ENCODE data around the gene BRAT1. TPM values are rescaled to one million over a fixed set of nuclear protein-coding genes. Genes with fewer than 3 reads are reported as not detected.

The BRAT1 gene
- total RNA-seq, 1 experiment from 2014 or later = 50.0 TPM

DNA sequence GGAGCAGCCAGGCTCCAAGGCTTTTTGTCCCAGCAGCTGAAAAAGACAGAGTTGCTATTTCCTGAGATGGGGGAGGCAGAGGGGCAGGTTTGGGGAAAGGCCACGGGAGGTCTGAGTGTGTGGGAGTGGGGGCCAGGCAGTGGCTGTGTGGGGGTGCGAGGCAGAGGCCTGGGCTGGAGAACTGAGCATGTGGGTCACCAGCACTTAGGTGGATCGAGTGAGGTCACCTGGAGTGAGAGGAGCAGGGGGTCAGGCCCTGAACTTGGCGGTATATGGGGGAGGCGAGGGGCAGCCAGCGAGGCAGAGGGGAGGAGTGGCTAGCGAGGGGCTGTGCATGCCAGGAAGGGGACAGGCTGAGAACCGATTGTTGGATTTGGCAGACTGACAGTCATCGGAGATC, 31.8 kb upstream of the BRAT1 start:
- Mint-ChIP-seq H3K36me3 (0 out of 2 replicates have a peak, but pooled peaks cover 3% of the 10 kb centered on the region), H3K4me3 (no peak overlapping the region), H3K4me1 (peaks cover 16% of the 10 kb centered on the region), H3K9me3 (no peaks in the 10 kb centered on the region), H3K27me3 (ENCODE audit: low read depth) (no peaks in the 10 kb centered on the region), H3K27ac (peak overlapping the region; percentile 53; the same call in 1 of the 2 replicates)
- CTCF ChIA-PET = interaction anchor here (1.0 to 2.4 kb wide), 3 partner anchors 8 to 136 kb away, joined by 3 to 11 read pairs (median 4); no protein-coding TSS in a partner anchor
- POLR2A ChIA-PET = no interaction called here
- TF ChIP-seq, protein P1, sequence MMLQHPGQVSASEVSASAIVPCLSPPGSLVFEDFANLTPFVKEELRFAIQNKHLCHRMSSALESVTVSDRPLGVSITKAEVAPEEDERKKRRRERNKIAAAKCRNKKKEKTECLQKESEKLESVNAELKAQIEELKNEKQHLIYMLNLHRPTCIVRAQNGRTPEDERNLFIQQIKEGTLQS (CRISPR knock-in tag; conservative IDR thresholded peaks at IDR 0.05) = no peak
- TF ChIP-seq GABPB1 (CRISPR knock-in tag; IDR thresholded peaks at IDR 0.05) (no peak), ELF4 (CRISPR knock-in tag; IDR thresholded peaks at IDR 0.05; ENCODE audit: low read depth) (no peak), CBFB (CRISPR knock-in tag; IDR thresholded peaks at IDR 0.05; ENCODE audit: low read depth) (no peak), SMAD3 (CRISPR knock-in tag; IDR thresholded peaks at IDR 0.05; ENCODE audit: borderline replicate concordance) (no peak), TEAD4 (CRISPR knock-in tag; IDR thresholded peaks at IDR 0.05) (no peak), NFYB (CRISPR knock-in tag; conservative IDR thresholded peaks at IDR 0.05; ENCODE audit: low read depth) (no peak), GRHL2 (CRISPR knock-in tag; IDR thresholded peaks at IDR 0.05; ENCODE audit: insufficient replicate concordance, severe bottlenecking) (no peak), TCF7 (CRISPR knock-in tag; IDR thresholded peaks at IDR 0.05; ENCODE audit: low read depth) (no peak), CREM (CRISPR knock-in tag; IDR thresholded peaks at IDR 0.05) (no peak), SOX15 (CRISPR knock-in tag; IDR thresholded peaks at IDR 0.05) (no peak), OVOL2 (CRISPR knock-in tag; IDR thresholded peaks at IDR 0.05; ENCODE audit: borderline replicate concordance) (no peak)
- TF ChIP-seq, protein P2, sequence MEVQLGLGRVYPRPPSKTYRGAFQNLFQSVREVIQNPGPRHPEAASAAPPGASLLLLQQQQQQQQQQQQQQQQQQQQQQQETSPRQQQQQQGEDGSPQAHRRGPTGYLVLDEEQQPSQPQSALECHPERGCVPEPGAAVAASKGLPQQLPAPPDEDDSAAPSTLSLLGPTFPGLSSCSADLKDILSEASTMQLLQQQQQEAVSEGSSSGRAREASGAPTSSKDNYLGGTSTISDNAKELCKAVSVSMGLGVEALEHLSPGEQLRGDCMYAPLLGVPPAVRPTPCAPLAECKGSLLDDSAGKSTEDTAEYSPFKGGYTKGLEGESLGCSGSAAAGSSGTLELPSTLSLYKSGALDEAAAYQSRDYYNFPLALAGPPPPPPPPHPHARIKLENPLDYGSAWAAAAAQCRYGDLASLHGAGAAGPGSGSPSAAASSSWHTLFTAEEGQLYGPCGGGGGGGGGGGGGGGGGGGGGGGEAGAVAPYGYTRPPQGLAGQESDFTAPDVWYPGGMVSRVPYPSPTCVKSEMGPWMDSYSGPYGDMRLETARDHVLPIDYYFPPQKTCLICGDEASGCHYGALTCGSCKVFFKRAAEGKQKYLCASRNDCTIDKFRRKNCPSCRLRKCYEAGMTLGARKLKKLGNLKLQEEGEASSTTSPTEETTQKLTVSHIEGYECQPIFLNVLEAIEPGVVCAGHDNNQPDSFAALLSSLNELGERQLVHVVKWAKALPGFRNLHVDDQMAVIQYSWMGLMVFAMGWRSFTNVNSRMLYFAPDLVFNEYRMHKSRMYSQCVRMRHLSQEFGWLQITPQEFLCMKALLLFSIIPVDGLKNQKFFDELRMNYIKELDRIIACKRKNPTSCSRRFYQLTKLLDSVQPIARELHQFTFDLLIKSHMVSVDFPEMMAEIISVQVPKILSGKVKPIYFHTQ (CRISPR knock-in tag; IDR thresholded peaks at IDR 0.05) = no peak
- TF ChIP-seq, protein P3, sequence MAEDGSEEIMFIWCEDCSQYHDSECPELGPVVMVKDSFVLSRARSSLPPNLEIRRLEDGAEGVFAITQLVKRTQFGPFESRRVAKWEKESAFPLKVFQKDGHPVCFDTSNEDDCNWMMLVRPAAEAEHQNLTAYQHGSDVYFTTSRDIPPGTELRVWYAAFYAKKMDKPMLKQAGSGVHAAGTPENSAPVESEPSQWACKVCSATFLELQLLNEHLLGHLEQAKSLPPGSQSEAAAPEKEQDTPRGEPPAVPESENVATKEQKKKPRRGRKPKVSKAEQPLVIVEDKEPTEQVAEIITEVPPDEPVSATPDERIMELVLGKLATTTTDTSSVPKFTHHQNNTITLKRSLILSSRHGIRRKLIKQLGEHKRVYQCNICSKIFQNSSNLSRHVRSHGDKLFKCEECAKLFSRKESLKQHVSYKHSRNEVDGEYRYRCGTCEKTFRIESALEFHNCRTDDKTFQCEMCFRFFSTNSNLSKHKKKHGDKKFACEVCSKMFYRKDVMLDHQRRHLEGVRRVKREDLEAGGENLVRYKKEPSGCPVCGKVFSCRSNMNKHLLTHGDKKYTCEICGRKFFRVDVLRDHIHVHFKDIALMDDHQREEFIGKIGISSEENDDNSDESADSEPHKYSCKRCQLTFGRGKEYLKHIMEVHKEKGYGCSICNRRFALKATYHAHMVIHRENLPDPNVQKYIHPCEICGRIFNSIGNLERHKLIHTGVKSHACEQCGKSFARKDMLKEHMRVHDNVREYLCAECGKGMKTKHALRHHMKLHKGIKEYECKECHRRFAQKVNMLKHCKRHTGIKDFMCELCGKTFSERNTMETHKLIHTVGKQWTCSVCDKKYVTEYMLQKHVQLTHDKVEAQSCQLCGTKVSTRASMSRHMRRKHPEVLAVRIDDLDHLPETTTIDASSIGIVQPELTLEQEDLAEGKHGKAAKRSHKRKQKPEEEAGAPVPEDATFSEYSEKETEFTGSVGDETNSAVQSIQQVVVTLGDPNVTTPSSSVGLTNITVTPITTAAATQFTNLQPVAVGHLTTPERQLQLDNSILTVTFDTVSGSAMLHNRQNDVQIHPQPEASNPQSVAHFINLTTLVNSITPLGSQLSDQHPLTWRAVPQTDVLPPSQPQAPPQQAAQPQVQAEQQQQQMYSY (CRISPR knock-in tag; IDR thresholded peaks at IDR 0.05) = no peak
- DNase-seq (ENCODE audit: low spot score) (no peak), ATAC-seq (no peak)

DNA sequence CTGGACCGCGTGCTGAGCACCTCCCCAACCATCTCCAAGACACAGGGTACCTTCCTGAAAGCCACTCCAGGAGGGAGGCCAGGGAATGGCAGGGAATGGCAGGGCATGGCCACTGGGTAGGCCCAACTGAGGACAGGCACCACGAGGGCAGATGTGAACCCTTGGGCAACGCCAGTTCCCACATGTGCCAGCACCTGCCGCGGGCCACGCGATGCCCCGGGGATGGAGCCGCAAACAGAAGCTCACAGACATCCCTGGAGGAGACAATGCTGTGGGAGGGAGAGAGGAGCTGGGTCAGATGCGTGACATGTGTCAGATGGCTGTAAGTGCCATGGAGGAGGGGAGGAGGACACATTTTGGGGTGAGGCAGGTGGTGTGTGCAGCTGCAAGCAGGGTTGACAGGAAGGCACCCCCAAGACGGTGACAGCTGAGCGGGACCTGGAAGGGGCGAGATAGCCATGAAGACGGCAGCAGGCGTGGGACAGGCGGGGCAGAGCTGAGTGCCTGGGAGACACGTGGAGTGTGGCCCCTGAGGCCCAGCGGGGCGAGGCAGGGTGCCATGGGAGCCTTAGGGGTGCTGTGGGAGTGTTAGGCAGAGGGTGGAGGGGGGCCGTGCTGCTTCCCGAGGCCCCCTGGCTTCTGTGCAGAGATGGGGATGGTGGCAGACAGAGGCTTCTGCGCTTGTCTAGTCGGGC, 31.1 kb upstream of the BRAT1 start:
- TF ChIP-seq, protein P4, sequence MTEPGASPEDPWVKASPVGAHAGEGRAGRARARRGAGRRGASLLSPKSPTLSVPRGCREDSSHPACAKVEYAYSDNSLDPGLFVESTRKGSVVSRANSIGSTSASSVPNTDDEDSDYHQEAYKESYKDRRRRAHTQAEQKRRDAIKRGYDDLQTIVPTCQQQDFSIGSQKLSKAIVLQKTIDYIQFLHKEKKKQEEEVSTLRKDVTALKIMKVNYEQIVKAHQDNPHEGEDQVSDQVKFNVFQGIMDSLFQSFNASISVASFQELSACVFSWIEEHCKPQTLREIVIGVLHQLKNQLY (CRISPR knock-in tag; IDR thresholded peaks at IDR 0.05) = no peak
- TF ChIP-seq ZNF232 (CRISPR knock-in tag; IDR thresholded peaks at IDR 0.05) (no peak), ATF1 (CRISPR knock-in tag; IDR thresholded peaks at IDR 0.05) (no peak), ZBTB21 (CRISPR knock-in tag; IDR thresholded peaks at IDR 0.05; ENCODE audit: borderline replicate concordance) (no peak)
- TF ChIP-seq, protein P1 (CRISPR knock-in tag; conservative IDR thresholded peaks at IDR 0.05) = no peak
- no peaks in the 10 kb centered on the region for H3K27me3 Mint-ChIP-seq (ENCODE audit: low read depth)
- ChIA-PET POLR2A (no interaction called here), CTCF (interaction anchor here (0.9 to 2.4 kb wide), 11 partner anchors 8 to 155 kb away, joined by 3 to 11 read pairs (median 3); no protein-coding TSS in a partner anchor)
- no peak overlapping the region for H3K4me3 Mint-ChIP-seq
- ATAC-seq (no peak), DNase-seq (ENCODE audit: low spot score) (no peak)
- 0 out of 2 replicates have a peak, but pooled peaks cover 3% of the 10 kb centered on the region for H3K36me3 Mint-ChIP-seq
- no peaks in the 10 kb centered on the region for H3K9me3 Mint-ChIP-seq
- H3K27ac Mint-ChIP-seq = peak overlapping the region; percentile 85; the same call in 1 of the 2 replicates
- H3K4me1 Mint-ChIP-seq = peaks cover 16% of the 10 kb centered on the region

Data from WTC11 (cell line).